ENCODE data around the gene FZD10.

FZD10 gene

DNA sequence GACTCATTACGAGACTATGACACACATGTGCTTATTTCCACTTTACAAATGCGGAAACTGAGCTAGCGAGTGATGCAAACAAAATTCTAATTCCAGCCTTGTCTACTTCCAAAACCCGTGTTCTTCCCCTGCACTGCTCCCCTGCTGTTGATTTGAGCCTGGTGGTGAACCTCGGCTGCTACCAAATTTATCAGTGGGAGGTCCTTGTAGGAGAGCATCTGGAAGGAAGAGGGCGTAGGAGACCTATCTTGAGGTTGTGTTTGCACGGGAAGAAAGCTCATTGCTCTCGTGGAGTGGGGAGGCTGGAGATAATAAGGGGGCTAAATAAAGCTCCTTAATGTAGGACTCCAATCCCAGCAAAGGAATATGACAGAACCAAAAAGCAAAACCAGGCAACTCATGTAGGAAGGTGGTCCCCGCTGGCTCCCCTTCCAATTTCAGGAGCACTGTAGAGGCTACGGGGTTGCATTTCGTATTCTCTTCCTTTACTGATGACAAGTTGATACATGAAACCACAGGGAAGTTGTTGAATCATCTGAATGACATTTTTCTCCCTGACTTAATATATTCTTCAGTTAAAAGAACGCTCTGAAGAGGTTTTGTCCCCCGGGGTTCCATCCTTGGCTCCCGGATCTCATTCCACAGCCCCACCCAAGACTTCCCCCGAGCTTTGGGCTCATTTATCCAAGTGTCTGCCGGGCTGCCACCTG is 52.6 kb downstream of the FZD10 start:
- DNase-seq, result no peak

Measured in HCEC 1CT (cell line).